H1 (cell line): ENCODE measurements around the gene RBMY1D. TPM values are rescaled to one million over a fixed set of nuclear protein-coding genes. Genes with fewer than 3 reads are reported as not detected.

Experiments used
- CTCF ChIA-PET: fragments of 300-600 bp; sonication (Branson Sonifier 250); formaldehyde crosslinking; loops from one replicate; lab custom pipeline; 2021; ENCODE audit not compliant: partially characterized antibody; lab: Charles Lee
- POLR2A ChIA-PET: fragments of 300-600 bp; sonication (Branson Sonifier 250); formaldehyde crosslinking; loops from one replicate; lab custom pipeline; 2021; ENCODE audit warnings: inconsistent platforms; ENCODE audit not compliant: partially characterized antibody; lab: Charles Lee
- DNase-seq, 2 experiments: peaks; one replicate each; pipeline versions ENCODE4 v3.0.0 to v3.0.0-alpha.2; 2010 to 2022; ENCODE audit warnings: low spot score in 2 of 2, low read depth in 1 of 2, mixed read lengths in 1 of 2
- FAIRE-seq: peaks from 2 replicates; lab custom pipeline; 2011; peaks lifted over from hg19 to GRCh38; lab: Jason Lieb, UNC
- H2AFZ ChIP-seq: 2 replicates; pipeline ENCODE4 v1.8.1; 2012; ENCODE audit warnings: low read length, inconsistent platforms
- H2AK5ac ChIP-seq: 2 replicates; pipeline ENCODE4 v1.6.1; 2013; ENCODE audit warnings: low read depth, low read length
- H2BK120ac ChIP-seq: replicated peaks from 2 replicates; pipeline ENCODE3; 2013; ENCODE audit warnings: low read depth, low read length, inconsistent platforms
- H2BK12ac ChIP-seq: 2 replicates; pipeline ENCODE4 v1.6.1; 2013; ENCODE audit warnings: low read depth, low read length
- H2BK15ac ChIP-seq: 2 replicates; pipeline ENCODE4 v1.6.1; 2013; ENCODE audit warnings: low read length
- H2BK20ac ChIP-seq: 2 replicates; pipeline ENCODE4 v1.6.1; 2013; ENCODE audit warnings: low read length
- H2BK5ac ChIP-seq: 2 replicates; pipeline ENCODE4 v1.6.1; 2013; ENCODE audit warnings: low read depth, low read length
- H3K14ac ChIP-seq: 2 replicates; pipeline ENCODE4 v1.6.1; 2013; ENCODE audit warnings: inconsistent platforms; ENCODE audit not compliant: insufficient read length
- H3K18ac ChIP-seq: 2 replicates; pipeline ENCODE4 v1.6.1; 2013; ENCODE audit warnings: low read length; ENCODE audit errors: extremely low read depth
- H3K23ac ChIP-seq: 2 replicates; pipeline ENCODE4 v1.6.1; 2013; ENCODE audit warnings: inconsistent platforms; ENCODE audit not compliant: insufficient read length
- H3K23me2 ChIP-seq: 2 replicates; pipeline ENCODE4 v1.6.1; 2013; ENCODE audit warnings: low read depth, low read length
- H3K27ac ChIP-seq: 2 replicates; pipeline ENCODE4 v1.6.1; 2011; ENCODE audit warnings: low read depth, low read length, inconsistent platforms
- H3K27me3 ChIP-seq, 4 experiments: replicated peaks in 1 of 4; 1 replicate in 1 of 4; 2 replicates in 3 of 4; pipeline versions ENCODE4 v1.6.1 to v1.8.1; 2011 to 2013; ENCODE audit warnings: low read length in 3 of 4, mild to moderate bottlenecking in 3 of 4, inconsistent platforms in 2 of 4, mixed read lengths in 2 of 4, moderate library complexity in 1 of 4; ENCODE audit not compliant: control insufficient read depth in 3 of 4, insufficient read depth in 3 of 4; ENCODE audit errors: extremely low read depth in 1 of 4
- H3K36me3 ChIP-seq, 4 experiments: 2 replicates each; pipeline versions ENCODE4 v1.6.1 to v1.8.1; 2011 to 2013; ENCODE audit warnings: mild to moderate bottlenecking in 4 of 4, low read length in 3 of 4, moderate library complexity in 2 of 4, control low read depth in 1 of 4, inconsistent platforms in 1 of 4; ENCODE audit not compliant: insufficient read depth in 4 of 4, control insufficient read depth in 2 of 4
- H3K4ac ChIP-seq: replicated peaks from 2 replicates; pipeline ENCODE3; 2013; ENCODE audit warnings: low read length, low read depth, mixed read lengths, inconsistent platforms; ENCODE audit not compliant: insufficient read length
- H3K4me1 ChIP-seq, 4 experiments: replicated peaks in 1 of 4; 1 replicate in 1 of 4; 2 replicates in 3 of 4; pipeline versions ENCODE4 v1.6.1 to v1.8.1; 2011 to 2013; ENCODE audit warnings: low read length in 3 of 4, inconsistent platforms in 2 of 4, mixed read lengths in 1 of 4; ENCODE audit not compliant: insufficient read depth in 4 of 4, control insufficient read depth in 3 of 4
- H3K4me2 ChIP-seq, 2 experiments: 2 replicates each; pipeline versions ENCODE4 v1.6.1 to v1.8.1; 2011 to 2013; ENCODE audit warnings: low read depth in 2 of 2, low read length in 2 of 2, control low read depth in 1 of 2, inconsistent platforms in 1 of 2, mild to moderate bottlenecking in 1 of 2; ENCODE audit not compliant: insufficient read depth in 1 of 2
- H3K4me3 ChIP-seq, 4 experiments: fragments of 200-600, 300-600 bp in 1 of 4; sonication (generic), shearing (Covaris generic), sonication (Bioruptor Twin) in 1 of 4; 2 replicates each; pipeline versions ENCODE4 v1.5.1 to v1.8.1; 2011 to 2016; ENCODE audit warnings: low read length in 4 of 4, low read depth in 3 of 4, control low read depth in 2 of 4, inconsistent platforms in 2 of 4, mild to moderate bottlenecking in 2 of 4, mixed read lengths in 1 of 4, moderate library complexity in 1 of 4; ENCODE audit not compliant: insufficient read depth in 2 of 4; ENCODE audit errors: extremely low read depth in 1 of 4
- H3K56ac ChIP-seq: replicated peaks from 2 replicates; pipeline ENCODE3; 2013; ENCODE audit warnings: low read depth, mild to moderate bottlenecking, mixed read lengths, low read length, inconsistent platforms; ENCODE audit not compliant: insufficient read length
- H3K79me1 ChIP-seq: 2 replicates; pipeline ENCODE4 v1.6.1; 2013; ENCODE audit warnings: low read depth, low read length, control low read depth
- H3K79me2 ChIP-seq, 2 experiments: 2 replicates each; pipeline versions ENCODE4 v1.6.1 to v1.8.1; 2012 to 2013; ENCODE audit warnings: low read length in 2 of 2, mild to moderate bottlenecking in 2 of 2, inconsistent platforms in 1 of 2; ENCODE audit not compliant: insufficient read depth in 2 of 2, control insufficient read depth in 1 of 2
- H3K9ac ChIP-seq, 4 experiments: replicated peaks in 1 of 4; 1 replicate in 1 of 4; 2 replicates in 3 of 4; pipeline versions ENCODE4 v1.6.1 to v1.8.1; 2011 to 2013; ENCODE audit warnings: low read depth in 3 of 4, low read length in 3 of 4, control low read depth in 2 of 4, mild to moderate bottlenecking in 2 of 4, moderate library complexity in 2 of 4, inconsistent platforms in 1 of 4; ENCODE audit errors: extremely low read depth in 1 of 4
- H3K9me3 ChIP-seq, 2 experiments: 2 replicates each; pipeline versions ENCODE4 v1.6.1 to v1.8.1; 2012 to 2013; ENCODE audit warnings: mild to moderate bottlenecking in 2 of 2, moderate library complexity in 2 of 2, control low read depth in 1 of 2, inconsistent platforms in 1 of 2, low read depth in 1 of 2, low read length in 1 of 2, mixed read lengths in 1 of 2; ENCODE audit not compliant: insufficient read depth in 2 of 2
- H4K20me1 ChIP-seq, 2 experiments: replicated peaks in 1 of 2; 2 replicates each; pipeline versions ENCODE3 to v1.8.1; 2011 to 2013; ENCODE audit warnings: inconsistent platforms in 2 of 2, low read length in 2 of 2, mild to moderate bottlenecking in 1 of 2; ENCODE audit not compliant: insufficient read depth in 2 of 2, control insufficient read depth in 1 of 2
- H4K5ac ChIP-seq: 2 replicates; pipeline ENCODE4 v1.6.1; 2013; ENCODE audit warnings: low read length, low read depth, mixed read lengths, inconsistent platforms; ENCODE audit not compliant: insufficient read length
- H4K8ac ChIP-seq: 2 replicates; pipeline ENCODE4 v1.8.0; 2013; ENCODE audit warnings: mild to moderate bottlenecking, moderate library complexity, low read length, inconsistent platforms; ENCODE audit not compliant: insufficient read depth; ENCODE audit errors: extremely low read depth
- H4K91ac ChIP-seq: replicated peaks from 2 replicates; pipeline ENCODE3; 2013; ENCODE audit warnings: low read length, mixed read lengths, inconsistent platforms; ENCODE audit not compliant: insufficient read length
- CBX5 ChIP-seq: fragments of 300-800, 300-1000 bp; sonication (generic); IDR thresholded peaks from 2 replicates; pipeline ENCODE4 v1.7.1; 2016; ENCODE audit warnings: antibody characterized with exemption, low read length, low read depth
- CEBPB ChIP-seq: IDR thresholded peaks from 2 replicates; pipeline ENCODE4 v1.6.1; 2012; ENCODE audit warnings: low read depth, low read length
- CREB1 ChIP-seq: IDR thresholded peaks from 2 replicates; pipeline ENCODE4 v1.6.1; 2012; ENCODE audit warnings: inconsistent platforms
- SP2 ChIP-seq: IDR thresholded peaks from 2 replicates; pipeline ENCODE4 v1.6.1; 2012; ENCODE audit warnings: mild to moderate bottlenecking, low read length, inconsistent platforms
- SRF ChIP-seq: IDR thresholded peaks from 2 replicates; pipeline ENCODE4 v1.6.1; 2011; ENCODE audit warnings: mild to moderate bottlenecking, low read depth, low read length, moderate library complexity
- WGBS, 2 experiments: shearing (Covaris generic) in 1 of 2; methylation state at CpG; one replicate each; pipeline versions ENCODE4 v1.1.6 to v1.1.7; 2013 to 2015; ENCODE audit warnings: low lambda C conversion rate in 2 of 2, mixed read lengths in 2 of 2, inconsistent platforms in 1 of 2, low coverage in 1 of 2, missing lambda C conversion rate in 1 of 2; ENCODE audit not compliant: insufficient replicate concordance in 2 of 2, insufficient coverage in 1 of 2, insufficient read length in 1 of 2; ENCODE audit errors: extremely low coverage in 1 of 2, missing lambda C conversion rate in 1 of 2; 5-methylcytosine and 5-hydroxymethylcytosine counted together
- polyA plus RNA-seq, 7 experiments: library from polyadenylated mRNA; depleted of rRNA in 3 of 7; stranded (reverse) in 5 of 7; unstranded in 2 of 7; fragments of >200 nt in 5 of 7; fragments of 200-250 nt in 2 of 7; gene quantifications; 1 replicate in 5 of 7; 2 replicates in 1 of 7; 4 replicates in 1 of 7; pipeline versions ENCODE4 v1.2.1 to v1.2.3, GENCODE V29; 2011 to 2013; ENCODE audit warnings: missing spikeins in 2 of 7, mixed read lengths in 2 of 7
- total RNA-seq: library from RNA; stranded (reverse); fragmentation: NEBNext Ultra II Directional; extraction: Animal tissue kit (Norgen Biotek cat#: 25700); gene quantifications from 2 replicates; pipeline ENCODE4 v1.2.1, GENCODE V29; 2021

The RBMY1D gene
- total and polyA plus RNA-seq, 2 of the 8 experiments (the other 6 are each of a cell fraction or from before 2014, with no cell fraction given): not detected

- Histone ChIP-seq H3K4me3 (no peak overlapping the region), H3K4me1 (no peaks in the 10 kb centered on the region), H3K4me2 (no peak overlapping the region), H3K27ac (no peak overlapping the region), H3K9me3 (peaks cover 13 to 68% of the 10 kb centered on the region in 2 experiments; a peak in 2 of 4 replicates), H4K20me1 (no peaks in the 10 kb centered on the region), H4K8ac (no peak overlapping the region), H2BK20ac (no peak overlapping the region), H2BK15ac (no peak overlapping the region), H3K36me3 (no peaks in the 10 kb centered on the region), H3K27me3 (no peaks in the 10 kb centered on the region), H4K5ac (no peak overlapping the region), H3K14ac (no peak overlapping the region), H2BK120ac (no peak overlapping the region), H3K18ac (no peak overlapping the region), H4K91ac (no peak overlapping the region), H3K79me2 (no peaks in the 10 kb centered on the region), H2BK12ac (no peak overlapping the region), H3K23ac (no peak overlapping the region), H3K9ac (no peak overlapping the region), H3K23me2 (no peaks in the 10 kb centered on the region), H2BK5ac (no peak overlapping the region), H3K56ac (no peak overlapping the region), H3K79me1 (no peaks in the 10 kb centered on the region), H2AK5ac (no peak overlapping the region), H3K4ac (no peak overlapping the region), H2AFZ (no peak overlapping the region)
- FAIRE-seq (no peak), DNase-seq (no peak)
- WGBS, 2 experiments: 69% methylated on average over 7 of the region's 8 CpGs; no CpG with 5 or more reads in 1 of the 2 experiments
- ChIA-PET POLR2A (no interaction called here), CTCF (no interaction called here)
- no peak for TF ChIP-seq SP2
- no peak for TF ChIP-seq SRF
- TF ChIP-seq CBX5: no peak
- no peak for TF ChIP-seq CREB1
- TF ChIP-seq CEBPB: no peak
These were observed 58.0 kb downstream of the RBMY1D start for GRCh38 chrY:21836343-21836742.
